ENCODE data around the gene ZNF566.

Gene ZNF566

DNA sequence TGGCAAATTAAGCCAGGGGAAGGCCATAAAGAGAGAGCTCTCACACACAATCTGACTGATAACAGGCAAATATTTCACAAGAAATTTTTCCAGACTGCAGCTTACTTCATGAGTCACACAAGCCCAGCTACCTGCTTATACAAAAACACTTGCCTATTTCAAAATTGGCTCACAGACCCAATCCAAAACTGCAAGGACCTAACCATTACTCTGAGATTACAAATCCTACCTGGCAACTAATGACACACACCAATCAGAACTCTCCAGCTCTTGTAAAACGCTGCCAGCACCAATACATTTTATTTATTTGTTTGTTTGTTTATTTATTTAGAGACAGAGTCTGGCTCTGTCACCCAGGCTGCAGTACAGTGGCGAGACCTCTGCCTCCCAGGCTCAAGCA is 52.8 kb downstream of the ZNF566 start:
- no peak for DNase-seq

DNA sequence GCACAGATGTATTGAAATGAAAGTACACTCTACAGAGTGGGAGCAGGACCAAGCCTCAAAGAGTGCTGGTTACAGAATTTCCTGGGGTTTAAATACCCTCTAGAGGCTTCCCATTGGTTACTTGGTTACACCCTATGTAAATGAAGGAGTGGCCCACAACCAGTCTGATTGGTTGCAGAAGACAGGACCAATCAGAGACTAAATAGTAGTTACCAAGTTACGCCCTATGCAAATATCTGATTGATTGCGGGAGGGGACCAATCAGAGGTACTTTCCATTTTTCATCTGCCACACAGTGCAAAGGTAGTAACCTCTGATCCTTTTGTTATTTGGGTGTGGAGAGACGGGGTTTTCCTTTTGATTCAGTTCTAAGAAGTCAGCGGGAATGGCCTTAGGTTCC is 65.4 kb downstream of the ZNF566 start:
- DNase-seq = no peak

DNA sequence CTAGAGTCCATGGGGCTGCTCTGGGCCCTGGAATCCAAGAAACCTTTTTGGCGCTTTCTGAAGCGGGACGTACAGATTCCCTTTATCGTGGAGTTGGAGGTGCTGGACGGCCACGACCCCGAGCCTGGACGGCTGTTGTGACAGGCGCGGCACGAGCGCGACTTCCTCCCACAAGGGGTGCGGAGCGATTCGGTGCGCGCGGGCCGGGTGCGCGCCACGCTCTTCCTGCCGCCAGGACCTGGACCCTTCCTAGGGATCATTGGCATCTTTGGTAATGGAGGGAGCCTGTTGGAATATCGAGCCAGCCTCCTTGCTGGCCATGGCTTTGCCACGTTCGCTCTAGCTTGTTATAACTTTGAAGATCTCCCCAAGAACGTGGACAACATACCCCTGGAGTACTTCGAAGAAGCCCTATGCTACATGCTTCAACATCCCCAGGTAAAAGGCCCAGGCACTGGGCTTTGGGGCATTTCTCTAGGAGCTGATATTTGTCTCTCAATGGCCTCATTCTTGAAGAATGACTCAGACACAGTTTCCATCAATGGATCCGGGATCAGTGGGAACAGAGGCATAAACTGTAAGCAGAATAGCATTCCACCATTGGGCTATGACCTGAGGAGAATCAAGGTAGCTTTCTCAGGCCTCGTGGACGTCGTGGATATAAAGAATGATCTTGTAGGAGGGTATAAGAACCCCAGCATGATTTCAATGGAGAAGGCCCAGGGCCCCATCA is 67.4 kb downstream of the ZNF566 start:
- DNase-seq = no peak

DNA sequence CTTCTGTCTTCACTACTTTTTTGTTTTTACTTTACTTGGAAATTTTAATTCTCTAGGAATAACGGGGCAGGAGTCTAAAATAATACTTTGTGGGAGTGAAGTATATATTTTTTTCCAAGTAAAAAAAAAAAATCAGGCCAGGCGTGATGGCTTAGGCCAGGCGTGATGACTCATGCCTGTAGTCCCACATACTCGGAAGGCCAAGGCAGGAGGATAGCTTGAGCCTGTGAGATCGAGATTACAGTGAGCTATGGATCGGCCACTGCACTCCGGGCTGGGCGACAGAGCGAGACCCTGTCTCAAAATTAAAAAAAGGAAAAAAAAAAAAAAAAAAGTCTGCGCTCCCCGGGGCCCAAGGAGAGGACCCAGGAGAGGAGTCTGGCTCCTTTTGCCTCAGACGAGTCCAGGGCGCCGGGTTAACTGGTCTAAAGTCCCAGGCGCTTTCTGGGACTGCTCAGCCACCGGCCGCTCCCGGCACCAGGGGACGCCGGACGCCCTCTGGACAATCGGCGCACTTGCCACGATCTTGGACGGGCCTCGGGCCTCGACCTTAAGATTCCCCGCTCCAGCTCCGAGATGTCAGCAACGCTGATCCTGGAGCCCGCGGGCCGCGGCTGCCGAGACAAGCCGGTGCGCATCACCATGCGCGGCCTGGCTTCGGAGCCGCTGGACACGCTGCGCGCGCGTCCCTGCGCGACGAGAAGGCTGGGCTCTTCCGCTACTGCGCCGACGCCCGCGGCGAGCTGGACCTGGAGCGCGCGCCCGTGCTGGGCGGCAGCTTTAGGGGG is 68.2 kb downstream of the ZNF566 start:
- no peak for DNase-seq

DNA sequence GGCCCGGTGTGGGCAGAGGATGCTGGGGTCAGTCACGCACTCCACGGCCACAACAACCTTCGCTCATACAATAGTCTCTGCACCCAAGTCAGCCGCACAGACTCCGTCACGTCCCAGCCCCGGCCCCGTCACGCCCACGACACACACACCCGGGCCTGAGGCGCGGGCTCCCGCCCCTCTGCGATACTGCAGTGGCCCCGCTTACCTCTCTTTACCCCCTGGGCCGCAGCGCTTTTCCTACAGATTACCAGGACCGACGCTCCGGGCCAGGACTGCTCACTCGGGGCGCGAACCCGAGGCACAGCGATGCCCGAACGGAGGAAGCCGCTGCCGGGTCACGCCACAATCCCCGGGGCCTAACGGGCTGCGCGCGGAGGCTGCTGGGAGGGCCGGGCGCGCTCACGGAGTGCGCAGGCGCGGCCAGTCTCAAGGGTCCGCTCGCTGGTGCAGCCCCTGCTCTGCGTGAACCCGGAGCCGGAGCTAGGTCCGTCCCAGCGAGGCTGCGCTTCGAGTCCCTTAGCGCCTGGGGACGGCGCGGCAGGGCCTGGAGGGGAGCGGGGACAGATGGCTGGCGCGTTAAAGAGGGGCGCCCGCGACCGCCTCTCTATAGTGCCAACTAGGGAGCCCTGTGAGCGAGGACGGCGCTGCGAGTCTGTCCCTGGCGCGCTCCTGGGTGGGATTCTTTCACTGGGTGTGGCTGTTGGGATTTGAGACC is 70.9 kb downstream of the ZNF566 start, which contains the start of gene ZFP82:
TSS of gene ZFP82 (minus strand) at position 358 of the 715 bp plus-strand sequence. CDS start 8,855 bp downstream, outside the sequence.
- peak; percentile 80 for DNase-seq

DNA sequence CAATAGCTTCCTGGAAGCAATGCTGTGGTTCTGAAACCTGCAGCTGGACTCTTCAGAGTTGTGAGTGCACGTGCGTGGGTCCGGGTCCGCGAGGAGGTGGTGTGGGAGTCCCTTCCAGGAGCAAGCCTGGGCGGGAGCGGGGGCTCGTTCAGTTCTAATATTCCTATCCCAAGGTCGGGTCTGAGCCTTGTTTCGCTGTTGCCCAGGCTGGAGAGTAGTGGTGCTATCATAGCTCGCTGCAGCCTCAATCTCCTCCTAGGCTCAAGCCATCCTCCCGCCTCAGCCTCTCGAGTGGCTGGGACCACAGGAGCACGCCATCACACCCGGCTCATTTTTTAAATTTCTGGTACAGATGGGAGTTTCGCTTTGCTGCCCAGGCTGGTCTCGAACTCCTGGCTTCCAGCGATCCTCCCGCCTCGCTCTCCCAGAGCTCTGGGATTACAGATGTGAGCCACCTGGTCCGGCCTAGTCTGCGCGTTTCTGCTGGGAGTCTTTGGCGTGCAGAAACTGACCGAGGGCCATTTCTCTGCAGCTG is 71.5 kb downstream of the ZNF566 start:
- DNase-seq = no peak

DNA sequence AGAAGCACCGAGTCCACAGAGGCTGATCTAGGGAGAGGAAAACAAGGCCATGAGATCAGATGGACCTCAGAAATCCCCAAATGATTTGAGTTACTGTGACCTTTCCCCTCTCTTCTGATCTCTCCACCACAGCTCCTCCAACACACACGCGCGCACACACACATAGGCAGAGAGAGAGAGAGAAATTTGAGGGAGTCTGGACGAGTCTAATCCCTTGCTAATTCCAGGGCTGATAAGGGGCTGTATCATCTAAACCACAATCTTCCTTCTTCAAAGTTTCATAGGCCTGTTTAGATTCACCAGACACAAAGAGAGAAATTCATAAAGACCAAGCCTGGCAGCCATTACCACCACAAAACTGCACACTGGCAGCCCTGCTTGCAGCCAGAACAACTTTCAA is 79.5 kb downstream of the ZNF566 start:
- no peak for DNase-seq

DNA sequence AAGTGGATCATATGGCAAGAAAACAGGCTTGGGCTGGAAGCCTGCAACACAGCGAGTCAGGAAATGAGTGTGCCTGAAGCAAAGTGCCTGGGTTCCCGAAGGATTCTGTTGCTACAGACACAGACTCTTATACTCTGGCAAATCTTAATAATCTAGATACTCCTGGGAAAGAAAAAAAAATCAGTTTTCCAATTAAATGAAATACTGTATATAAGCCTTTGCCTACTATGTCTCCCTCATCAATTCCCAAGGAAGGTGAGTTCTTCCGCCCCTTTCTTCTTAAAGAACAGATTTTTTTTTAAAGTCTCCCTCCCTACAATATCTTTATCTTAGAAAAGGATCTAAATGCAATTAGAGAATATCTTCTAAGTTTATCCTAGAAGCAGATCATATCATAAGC is 81.3 kb downstream of the ZNF566 start:
- DNase-seq = no peak

DNA sequence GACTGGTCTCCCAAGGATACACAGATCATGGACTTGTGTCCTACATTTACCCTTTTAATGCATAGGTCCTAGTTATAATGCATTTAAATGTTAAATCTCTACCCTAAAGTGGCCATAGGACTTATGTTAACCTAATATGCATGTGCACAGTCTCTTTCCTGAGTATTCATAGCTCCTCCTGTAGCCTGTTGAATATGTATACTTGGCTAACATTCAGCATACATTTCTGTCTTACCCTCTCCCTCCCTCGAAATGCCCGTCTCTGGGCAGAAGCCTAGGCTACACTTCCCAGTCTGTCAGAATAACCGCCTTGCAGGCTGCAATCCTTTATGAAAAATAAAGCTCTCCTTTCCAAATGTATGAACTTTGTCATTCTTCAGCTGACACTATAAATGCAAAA is 84.9 kb downstream of the ZNF566 start:
- DNase-seq = no peak

DNA sequence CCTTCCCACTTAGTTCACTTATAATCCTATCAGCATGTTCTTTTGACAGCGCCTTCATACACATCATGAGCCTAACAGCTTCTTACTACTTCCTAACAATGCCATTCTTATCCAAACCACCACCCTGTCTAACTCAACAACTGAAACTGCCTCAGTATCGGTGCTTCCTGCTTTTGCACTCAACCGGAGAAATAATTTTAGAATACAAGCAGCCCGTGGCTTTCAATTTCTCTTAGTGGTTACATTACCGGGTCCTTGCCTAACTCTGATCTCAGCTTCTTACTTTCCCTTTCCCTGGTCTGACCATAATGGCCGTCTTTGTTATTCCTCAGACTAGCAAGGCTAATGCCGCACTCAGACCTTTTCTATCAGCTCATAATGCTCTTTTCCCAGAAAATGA is 87.9 kb downstream of the ZNF566 start:
- DNase-seq = no peak

DNA sequence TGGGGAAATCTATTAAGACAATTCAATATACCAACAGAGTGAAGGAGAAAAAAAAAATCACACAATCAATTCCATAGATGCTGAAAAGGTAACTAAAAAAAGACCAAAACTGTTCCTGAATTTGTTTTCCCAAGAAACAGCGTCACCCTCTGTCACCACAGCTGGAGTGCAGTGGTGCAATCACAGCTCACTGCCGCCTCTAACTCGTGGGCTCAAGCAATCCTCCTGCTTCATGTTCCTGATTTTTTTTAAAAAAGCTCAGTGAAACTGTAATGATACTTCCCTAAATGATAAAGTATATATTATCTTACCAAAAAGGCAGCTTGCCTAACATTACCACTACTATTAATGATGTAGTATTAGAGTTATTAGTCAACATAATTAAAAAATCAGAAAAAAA is 90.8 kb downstream of the ZNF566 start:
- DNase-seq = no peak
